Skeletal muscle tissue (tissue), 4 donors: ENCODE results near the gene GPR176. TPM values are rescaled to one million over a fixed set of nuclear protein-coding genes. Genes with fewer than 3 reads are reported as not detected.

Experiments
- H3K27ac ChIP-seq: one replicate; pipeline ENCODE4 v1.7.0; 2013; ENCODE audit warnings: mild to moderate bottlenecking, low read depth, low read length, inconsistent platforms
- H3K27me3 ChIP-seq, 3 donors: one replicate each; pipeline ENCODE4 v1.7.0; 2013; ENCODE audit warnings: low read length in 3 of 3; ENCODE audit not compliant: control insufficient read depth in 3 of 3, insufficient read depth in 3 of 3
- H3K36me3 ChIP-seq, 3 donors: one replicate each; pipeline ENCODE4 v1.7.0; 2013; ENCODE audit warnings: low read length in 3 of 3; ENCODE audit not compliant: control insufficient read depth in 3 of 3, insufficient read depth in 3 of 3
- H3K4me1 ChIP-seq, 3 donors: one replicate each; pipeline ENCODE4 v1.7.0; 2013; ENCODE audit warnings: low read length in 3 of 3, mild to moderate bottlenecking in 3 of 3; ENCODE audit not compliant: control insufficient read depth in 3 of 3, insufficient read depth in 3 of 3
- H3K4me3 ChIP-seq, 3 donors: one replicate each; pipeline ENCODE4 v1.7.0; 2013; ENCODE audit warnings: low read length in 3 of 3
- H3K9ac ChIP-seq, 3 donors: one replicate each; pipeline ENCODE4 v1.7.0; 2013; ENCODE audit warnings: low read length in 3 of 3, mild to moderate bottlenecking in 3 of 3, moderate library complexity in 2 of 3, low read depth in 1 of 3
- H3K9me3 ChIP-seq, 3 donors: one replicate each; pipeline ENCODE4 v1.7.0; 2013; ENCODE audit warnings: low read length in 3 of 3; ENCODE audit not compliant: control insufficient read depth in 3 of 3
- total RNA-seq: library from RNA; depleted of rRNA; stranded (reverse); fragments of >200 nt; gene quantifications from one replicate; pipeline ENCODE4 v1.2.3, GENCODE V29; 2014
- donor health status: Osteomylitis.

GPR176 gene
- total RNA-seq, 1 donor from 2014 or later, result 6.3 TPM

- Histone ChIP-seq H3K9ac (no peak overlapping the region), H3K27ac (no peak overlapping the region), H3K4me1 (no peaks in the 10 kb centered on the region), H3K4me3 (no peak overlapping the region), H3K9me3 (no peaks in the 10 kb centered on the region), H3K36me3 (no peaks in the 10 kb centered on the region), H3K27me3 (no peaks in the 10 kb centered on the region)
These were observed 34.8 kb downstream of the GPR176 start for GRCh38 chr15:39885099-39885777.

GRCh38 chr15:39884351-39884750, 35.7 kb downstream of the GPR176 start:
- H3K27me3 ChIP-seq, result no peaks in the 10 kb centered on the region
- H3K27ac ChIP-seq, result no peak overlapping the region
- no peak overlapping the region for H3K9ac ChIP-seq
- no peak overlapping the region for H3K4me3 ChIP-seq
- H3K9me3 ChIP-seq, result no peaks in the 10 kb centered on the region
- no peaks in the 10 kb centered on the region for H3K36me3 ChIP-seq
- H3K4me1 ChIP-seq, result no peaks in the 10 kb centered on the region

- H3K4me3 ChIP-seq, result no peak overlapping the region
These were observed 37.5 kb downstream of the GPR176 start for GRCh38 chr15:39882602-39883001.

GRCh38 chr15:39881790-39882189, 38.3 kb downstream of the GPR176 start:
- no peaks in the 10 kb centered on the region for H3K9me3 ChIP-seq
- no peak overlapping the region for H3K4me3 ChIP-seq
- no peak overlapping the region for H3K27ac ChIP-seq
- H3K36me3 ChIP-seq, result no peaks in the 10 kb centered on the region
- H3K4me1 ChIP-seq, result no peaks in the 10 kb centered on the region
- no peaks in the 10 kb centered on the region for H3K27me3 ChIP-seq
- no peak overlapping the region for H3K9ac ChIP-seq

More at GRCh38 chr15:39882602-39883001, 37.5 kb downstream of the GPR176 start:
- H3K9ac ChIP-seq, result no peak overlapping the region
- no peaks in the 10 kb centered on the region for H3K4me1 ChIP-seq
- no peaks in the 10 kb centered on the region for H3K36me3 ChIP-seq
- no peak overlapping the region for H3K27ac ChIP-seq
- H3K27me3 ChIP-seq, result no peaks in the 10 kb centered on the region
- no peaks in the 10 kb centered on the region for H3K9me3 ChIP-seq

- Histone ChIP-seq H3K36me3 (no peaks in the 10 kb centered on the region), H3K9me3 (no peaks in the 10 kb centered on the region), H3K27ac (no peak overlapping the region), H3K4me3 (no peak overlapping the region), H3K4me1 (no peaks in the 10 kb centered on the region), H3K27me3 (no peaks in the 10 kb centered on the region), H3K9ac (no peak overlapping the region)
These were observed 39.2 kb downstream of the GPR176 start for GRCh38 chr15:39880718-39881387.

- Histone ChIP-seq H3K9ac (no peak overlapping the region), H3K9me3 (no peaks in the 10 kb centered on the region), H3K36me3 (no peaks in the 10 kb centered on the region), H3K27ac (no peak overlapping the region), H3K4me3 (no peak overlapping the region), H3K27me3 (no peaks in the 10 kb centered on the region), H3K4me1 (no peaks in the 10 kb centered on the region)
These were observed 41.7 kb downstream of the GPR176 start for GRCh38 chr15:39878406-39878785.

GRCh38 chr15:39874890-39875549, 45.0 kb downstream of the GPR176 start:
- no peak overlapping the region for H3K4me3 ChIP-seq
- no peak overlapping the region for H3K9ac ChIP-seq
- H3K9me3 ChIP-seq, result no peaks in the 10 kb centered on the region
- no peak overlapping the region for H3K27ac ChIP-seq
- H3K27me3 ChIP-seq, result no peaks in the 10 kb centered on the region
- H3K4me1 ChIP-seq, result no peaks in the 10 kb centered on the region
- H3K36me3 ChIP-seq, result no peaks in the 10 kb centered on the region

- Histone ChIP-seq H3K9ac (no peak overlapping the region), H3K9me3 (no peaks in the 10 kb centered on the region), H3K4me3 (no peak overlapping the region), H3K36me3 (no peaks in the 10 kb centered on the region), H3K27ac (no peak overlapping the region), H3K4me1 (no peaks in the 10 kb centered on the region), H3K27me3 (no peaks in the 10 kb centered on the region)
These were observed 46.1 kb downstream of the GPR176 start for GRCh38 chr15:39873978-39874377.

- no peaks in the 10 kb centered on the region for H3K36me3 ChIP-seq
- H3K4me1 ChIP-seq, result no peaks in the 10 kb centered on the region
- no peak overlapping the region for H3K27ac ChIP-seq
- H3K27me3 ChIP-seq, result no peaks in the 10 kb centered on the region
- H3K9me3 ChIP-seq, result no peaks in the 10 kb centered on the region
- no peak overlapping the region for H3K4me3 ChIP-seq
- no peak overlapping the region for H3K9ac ChIP-seq
These were observed 49.5 kb downstream of the GPR176 start for GRCh38 chr15:39870537-39870936.

GRCh38 chr15:39869858-39870515, 50.1 kb downstream of the GPR176 start:
- no peaks in the 10 kb centered on the region for H3K36me3 ChIP-seq
- H3K9ac ChIP-seq, result no peak overlapping the region
- no peaks in the 10 kb centered on the region for H3K9me3 ChIP-seq
- no peak overlapping the region for H3K4me3 ChIP-seq
- H3K4me1 ChIP-seq, result no peaks in the 10 kb centered on the region
- no peak overlapping the region for H3K27ac ChIP-seq
- no peaks in the 10 kb centered on the region for H3K27me3 ChIP-seq
